GM21447 (cell line): Measurements from ENCODE around the gene TRIM41.
"Not testable (repeated sequence)": the region's sequence is repeated elsewhere in the genome, so short reads cannot be mapped to it uniquely, and the experiment has no call there.

ENCODE experiments used
- ATAC-seq: cut with Tn5 transposase; IDR thresholded peaks from one replicate; pipeline ENCODE4 v1.9.1; 2021; ENCODE audit not compliant: unreplicated experiment

The TRIM41 gene

GRCh38 chr5:181210148-181210547, 12.9 kb upstream of the TRIM41 start:
- not testable (repeated sequence) for ATAC-seq

GRCh38 chr5:181210698-181211097, 12.4 kb upstream of the TRIM41 start:
- not testable (repeated sequence) for ATAC-seq

GRCh38 chr5:181211208-181211607, 11.9 kb upstream of the TRIM41 start:
- ATAC-seq: no peak

GRCh38 chr5:181212080-181212479, 11.0 kb upstream of the TRIM41 start:
- ATAC-seq: no peak

GRCh38 chr5:181212934-181213333, 10.1 kb upstream of the TRIM41 start:
- no peak for ATAC-seq

GRCh38 chr5:181214249-181214648, 8.8 kb upstream of the TRIM41 start:
- ATAC-seq: not testable (repeated sequence)

- no peak for ATAC-seq
Observed at GRCh38 chr5:181215997-181216989, 6.8 kb upstream of the TRIM41 start.

- peak; percentile 24 for ATAC-seq
Observed at GRCh38 chr5:181217111-181217802, 5.8 kb upstream of the TRIM41 start.

- ATAC-seq: peak; percentile 21
Observed at GRCh38 chr5:181217803-181218062, 5.3 kb upstream of the TRIM41 start.

- ATAC-seq: no peak
Observed at GRCh38 chr5:181218795-181219124, 4.3 kb upstream of the TRIM41 start.

- ATAC-seq: no peak
Observed at GRCh38 chr5:181219262-181220177, 3.6 kb upstream of the TRIM41 start.

GRCh38 chr5:181220178-181220515, 2.9 kb upstream of the TRIM41 start:
- no peak for ATAC-seq

- ATAC-seq: no peak
Observed at GRCh38 chr5:181221105-181221791, 1.8 kb upstream of the TRIM41 start.

GRCh38 chr5:181221792-181222629, 1.1 kb upstream of the TRIM41 start:
- ATAC-seq: peak; percentile 35

- no peak for ATAC-seq
Observed at GRCh38 chr5:181222630-181223057, 437 bp upstream of the TRIM41 start.

GRCh38 chr5:181223729-181224389, 778 bp downstream of the TRIM41 start:
- no peak for ATAC-seq

GRCh38 chr5:181224390-181225229, 1.5 kb downstream of the TRIM41 start:
- no peak for ATAC-seq

- no peak for ATAC-seq
Observed at GRCh38 chr5:181229996-181230395, 6.9 kb downstream of the TRIM41 start.
